OCI-LY7 (cell line): ENCODE measurements around the gene DLGAP1. TPM values are rescaled to one million over a fixed set of nuclear protein-coding genes. Genes with fewer than 3 reads are reported as not detected.

Experiments
- BruUV-seq: library from RNA; stranded (reverse); fragments of 400-500 nt; replicated peaks from 2 replicates; lab custom pipeline; 2021; lab: Mats Ljungman, UMichigan
- CTCF ChIA-PET: fragments of 300-600 bp; sonication (Branson Sonifier 250); formaldehyde crosslinking; loops from one replicate; lab custom pipeline; 2022; ENCODE audit warnings: antibody characterized with exemption; ENCODE audit not compliant: unreplicated experiment; lab: Charles Lee
- POLR2A ChIA-PET: fragments of 300-600 bp; sonication (Branson Sonifier 250); formaldehyde crosslinking; loops from one replicate; lab custom pipeline; 2022; ENCODE audit warnings: antibody characterized with exemption; lab: Charles Lee
- DNase-seq: peaks from one replicate; pipeline ENCODE4 v3.0.0-alpha.2; 2015; ENCODE audit warnings: low spot score
- H2AFZ ChIP-seq: fragments of 200-600 bp; sonication (generic), shearing (Covaris generic); 2 replicates; pipeline ENCODE4 v1.6.1; 2014; ENCODE audit warnings: mild to moderate bottlenecking, antibody characterized with exemption, low read length, moderate library complexity
- H3K27ac ChIP-seq: fragments of 200-600 bp; sonication (generic); 2 replicates; pipeline ENCODE4 v1.5.1; 2014; ENCODE audit warnings: mixed run types, low read depth, mild to moderate bottlenecking, moderate library complexity, low read length, inconsistent platforms; ENCODE audit not compliant: poor library complexity, severe bottlenecking
- H3K36me3 ChIP-seq: fragments of 200-600 bp; sonication (generic); 2 replicates; pipeline ENCODE4 v1.6.1; 2014; ENCODE audit warnings: mild to moderate bottlenecking, antibody characterized with exemption, low read length, moderate library complexity, mixed read lengths; ENCODE audit not compliant: insufficient read depth
- H3K4me1 ChIP-seq: fragments of 200-600 bp; sonication (generic); 2 replicates; pipeline ENCODE4 v1.5.1; 2014; ENCODE audit warnings: mild to moderate bottlenecking, low read length; ENCODE audit not compliant: insufficient read depth, poor library complexity, severe bottlenecking
- H3K4me2 ChIP-seq: fragments of 200-600 bp; sonication (generic); 2 replicates; pipeline ENCODE4 v1.6.1; 2014; ENCODE audit warnings: mild to moderate bottlenecking, low read length
- H3K4me3 ChIP-seq: fragments of 200-600 bp; sonication (generic); 2 replicates; pipeline ENCODE4 v1.5.1; 2014; ENCODE audit warnings: mild to moderate bottlenecking, low read depth, low read length; ENCODE audit not compliant: poor library complexity, severe bottlenecking
- H3K79me2 ChIP-seq: fragments of 200-600 bp; sonication (generic); 2 replicates; pipeline ENCODE4 v1.6.1; 2016; ENCODE audit warnings: low read depth, mild to moderate bottlenecking, low read length, moderate library complexity, mixed read lengths; ENCODE audit not compliant: insufficient read depth
- H3K9me2 ChIP-seq: fragments of 200-600 bp; sonication (generic); 2 replicates; pipeline ENCODE4 v1.6.1; 2016; ENCODE audit warnings: mild to moderate bottlenecking, low read length, mixed read lengths; ENCODE audit not compliant: insufficient read depth
- H3K9me3 ChIP-seq: fragments of 200-600 bp; sonication (generic); 2 replicates; pipeline ENCODE4 v1.6.1; 2014; ENCODE audit warnings: mild to moderate bottlenecking, mixed run types, low read length, mixed read lengths
- H4K20me1 ChIP-seq: fragments of 200-600 bp; sonication (generic); 2 replicates; pipeline ENCODE4 v1.6.1; 2014; ENCODE audit warnings: mild to moderate bottlenecking, antibody characterized with exemption, low read length, moderate library complexity, mixed read lengths; ENCODE audit not compliant: insufficient read depth
- EZH2phosphoT487 ChIP-seq: fragments of 200-600 bp; sonication (generic); IDR thresholded peaks from 2 replicates; pipeline ENCODE4 v1.6.1; 2018; ENCODE audit warnings: low read depth, borderline replicate concordance, mild to moderate bottlenecking, mixed run types, antibody characterized with exemption, low read length, moderate library complexity, mixed read lengths
- intact Hi-C: fragments of 100-400 bp; cut with micrococcal nuclease; formaldehyde crosslinking; loops from one replicate; pipeline ENCODE4 v1.10.0; 2022; ENCODE audit not compliant: unreplicated experiment
- total RNA-seq, 2 experiments: library from RNA; depleted of rRNA in 1 of 2; stranded (reverse); fragments of >200 nt in 1 of 2; shearing (Covaris generic) in 1 of 2; gene quantifications; 2 replicates each; pipeline ENCODE4 v1.2.3, GENCODE V29; 2014 to 2022
- TF ChIP-seq, protein P1 (sequence below): fragments of 200-600 bp; sonication (generic); conservative IDR thresholded peaks from 2 replicates; pipeline ENCODE4 v1.5.1; 2014; ENCODE audit warnings: mild to moderate bottlenecking, antibody characterized with exemption, low read length, moderate library complexity, mixed read lengths

Gene DLGAP1
- total RNA-seq, 2 experiments from 2014 or later = 0.22 TPM; not detected in 1

DNA sequence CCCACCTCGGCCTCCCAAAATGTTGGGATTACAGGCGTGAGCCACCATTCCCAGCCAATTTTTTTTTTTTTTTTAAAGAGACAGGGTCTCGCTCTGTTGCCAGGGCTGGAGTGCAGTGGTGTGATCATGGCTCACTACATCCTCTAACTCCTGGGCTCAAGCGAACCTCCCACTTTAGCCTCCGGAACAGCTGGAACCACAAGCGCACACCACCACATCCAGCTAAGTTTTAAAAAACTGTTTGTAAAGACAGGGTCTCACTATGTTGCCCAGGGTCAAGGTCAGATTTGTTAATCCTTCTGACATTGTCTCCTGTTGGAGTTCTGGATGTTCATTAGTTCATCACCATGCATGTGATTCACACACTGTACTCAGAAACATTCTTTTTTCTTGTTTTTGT is 855.2 kb downstream of the DLGAP1 start:
- Histone ChIP-seq H3K4me2 (no peak overlapping the region), H4K20me1 (no peaks in the 10 kb centered on the region), H3K9me2 (no peaks in the 10 kb centered on the region), H3K36me3 (peaks cover 11% of the 10 kb centered on the region; the same call in 1 of the 2 replicates), H3K27ac (no peak overlapping the region), H2AFZ (no peak overlapping the region), H3K4me1 (peaks cover 66% of the 10 kb centered on the region), H3K79me2 (peaks cover 37% of the 10 kb centered on the region), H3K4me3 (no peak overlapping the region), H3K9me3 (no peaks in the 10 kb centered on the region)
- BruUV-seq = no TSS peak
- POLR2A ChIA-PET = no interaction called here
- no peak for TF ChIP-seq EZH2phosphoT487
- TF ChIP-seq, protein P1, sequence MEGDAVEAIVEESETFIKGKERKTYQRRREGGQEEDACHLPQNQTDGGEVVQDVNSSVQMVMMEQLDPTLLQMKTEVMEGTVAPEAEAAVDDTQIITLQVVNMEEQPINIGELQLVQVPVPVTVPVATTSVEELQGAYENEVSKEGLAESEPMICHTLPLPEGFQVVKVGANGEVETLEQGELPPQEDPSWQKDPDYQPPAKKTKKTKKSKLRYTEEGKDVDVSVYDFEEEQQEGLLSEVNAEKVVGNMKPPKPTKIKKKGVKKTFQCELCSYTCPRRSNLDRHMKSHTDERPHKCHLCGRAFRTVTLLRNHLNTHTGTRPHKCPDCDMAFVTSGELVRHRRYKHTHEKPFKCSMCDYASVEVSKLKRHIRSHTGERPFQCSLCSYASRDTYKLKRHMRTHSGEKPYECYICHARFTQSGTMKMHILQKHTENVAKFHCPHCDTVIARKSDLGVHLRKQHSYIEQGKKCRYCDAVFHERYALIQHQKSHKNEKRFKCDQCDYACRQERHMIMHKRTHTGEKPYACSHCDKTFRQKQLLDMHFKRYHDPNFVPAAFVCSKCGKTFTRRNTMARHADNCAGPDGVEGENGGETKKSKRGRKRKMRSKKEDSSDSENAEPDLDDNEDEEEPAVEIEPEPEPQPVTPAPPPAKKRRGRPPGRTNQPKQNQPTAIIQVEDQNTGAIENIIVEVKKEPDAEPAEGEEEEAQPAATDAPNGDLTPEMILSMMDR = no peak
- CTCF ChIA-PET = no interaction called here
- DNase-seq = no peak
- intact Hi-C loops = loop anchor here (10.0 kb wide), 1 partner anchor 945 kb away; the partner anchor contains the start of gene SMCHD1

DNA sequence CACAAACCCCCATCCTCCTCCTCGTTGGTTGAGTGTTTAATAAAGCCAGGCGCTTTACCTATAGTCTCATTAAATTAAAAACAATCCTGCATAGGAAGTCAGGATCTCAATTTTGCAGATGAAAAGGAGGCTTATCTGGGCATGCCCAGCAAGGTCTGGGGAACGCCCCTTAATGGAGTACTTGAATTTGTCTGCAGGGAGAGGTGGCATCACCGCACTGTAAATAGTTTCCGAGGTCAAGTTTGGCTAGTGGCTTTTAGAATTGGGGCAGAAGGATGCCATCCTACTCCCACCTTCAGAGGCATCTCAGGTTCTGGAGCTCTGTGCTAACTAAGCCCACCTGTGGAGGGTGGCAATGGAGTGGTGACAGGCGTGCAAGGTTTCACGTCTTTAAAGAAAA is 855.9 kb downstream of the DLGAP1 start:
- CTCF ChIA-PET = no interaction called here
- Histone ChIP-seq H3K27ac (no peak overlapping the region), H3K9me3 (no peaks in the 10 kb centered on the region), H4K20me1 (no peaks in the 10 kb centered on the region), H3K79me2 (peaks cover 40% of the 10 kb centered on the region), H3K4me3 (no peak overlapping the region), H3K36me3 (peaks cover 11% of the 10 kb centered on the region; the same call in 1 of the 2 replicates), H3K4me2 (no peak overlapping the region), H3K9me2 (no peaks in the 10 kb centered on the region), H2AFZ (no peak overlapping the region), H3K4me1 (peaks cover 64% of the 10 kb centered on the region)
- BruUV-seq = no TSS peak
- POLR2A ChIA-PET = no interaction called here
- intact Hi-C loops = loop anchor here (10.0 kb wide), 1 partner anchor 944 kb away; the partner anchor contains the start of gene SMCHD1
- TF ChIP-seq EZH2phosphoT487 = no peak
- TF ChIP-seq, protein P1 = no peak
- no peak for DNase-seq

DNA sequence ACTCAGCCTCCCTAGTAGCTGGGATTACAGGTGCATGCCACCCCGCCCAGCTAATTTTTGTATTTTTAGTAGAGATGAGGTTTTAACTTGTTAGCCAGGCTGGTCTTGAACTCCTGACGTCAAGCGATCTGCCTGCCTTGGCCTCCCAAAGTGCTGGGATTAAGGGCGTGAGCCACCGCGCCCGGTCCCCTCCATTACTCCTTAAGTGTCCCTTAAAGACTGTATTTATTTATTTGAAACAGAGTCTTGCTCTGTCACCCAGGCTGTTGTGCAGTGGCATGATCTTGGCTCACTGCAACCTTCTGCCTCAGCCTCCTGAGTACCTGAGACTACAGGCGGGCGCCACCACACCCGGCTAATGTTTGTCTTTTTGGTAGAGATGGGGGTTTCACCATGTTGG is 856.5 kb downstream of the DLGAP1 start:
- Histone ChIP-seq H3K9me2 (no peaks in the 10 kb centered on the region), H3K9me3 (no peaks in the 10 kb centered on the region), H3K79me2 (peaks cover 37% of the 10 kb centered on the region), H4K20me1 (no peaks in the 10 kb centered on the region), H3K4me3 (no peak overlapping the region), H2AFZ (no peak overlapping the region), H3K36me3 (peaks cover 11% of the 10 kb centered on the region; the same call in 1 of the 2 replicates), H3K4me1 (peaks cover 59% of the 10 kb centered on the region), H3K27ac (no peak overlapping the region), H3K4me2 (no peak overlapping the region)
- intact Hi-C loops = loop anchor here (10.0 kb wide), 1 partner anchor 944 kb away; the partner anchor contains the start of gene SMCHD1
- ChIA-PET POLR2A (interaction anchor here (0.7 to 5.3 kb wide), 2 partner anchors 32 to 62 kb away, joined by 4 to 28 read pairs; no protein-coding TSS in a partner anchor), CTCF (interaction anchor here (0.6 to 0.7 kb wide), 2 partner anchors 10 to 42 kb away, joined by 3 to 7 read pairs; no protein-coding TSS in a partner anchor)
- TF ChIP-seq, protein P1 = no peak
- TF ChIP-seq EZH2phosphoT487 = no peak
- no TSS peak for BruUV-seq
- no peak for DNase-seq
